ENCODE results near the gene NCDN.

Gene NCDN

DNA sequence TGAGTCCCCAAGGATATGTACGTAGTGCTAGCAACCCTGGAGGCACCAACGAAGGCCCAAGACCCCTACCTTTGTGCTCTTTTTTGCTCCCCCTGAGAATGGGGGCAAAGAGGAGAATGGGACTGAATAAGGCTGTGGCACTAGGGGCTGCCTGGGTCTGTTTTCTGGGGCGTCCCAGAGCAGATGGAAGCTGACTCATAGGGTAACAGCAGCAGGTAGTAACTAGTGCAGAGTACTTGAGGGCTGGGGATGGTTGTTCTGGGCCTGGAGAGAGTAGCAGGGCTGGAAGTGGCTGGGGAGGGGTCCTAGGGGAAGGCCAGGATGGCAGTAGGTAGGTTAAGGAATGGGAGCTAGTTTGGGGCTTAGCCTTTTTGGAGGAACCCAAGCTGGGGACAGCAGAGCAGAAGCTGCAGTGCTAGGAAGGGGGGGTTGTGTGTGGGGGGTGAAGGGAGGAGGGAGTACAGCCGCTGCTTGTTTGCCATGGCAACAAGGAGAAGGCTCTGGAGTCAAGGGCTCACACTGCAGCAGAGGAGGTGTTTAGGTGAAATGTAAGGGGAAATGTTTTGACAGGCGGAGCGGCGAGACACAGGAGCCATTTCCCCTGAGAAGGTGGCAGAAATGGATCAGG, 1.8 kb downstream of the NCDN start:
- H3K56ac ChIP-seq (ENCODE audit: low read length): peak overlapping the region; percentile 37
- no peak overlapping the region for H3K18ac ChIP-seq (ENCODE audit: low read length)
- H2BK15ac ChIP-seq (replicated peaks; ENCODE audit: low read depth): no peak overlapping the region
- peaks cover 12% of the 10 kb centered on the region for H3K4me1 ChIP-seq (ENCODE audit: control insufficient read depth, low read depth, low read length)
- no peaks in the 10 kb centered on the region for H3K27me3 ChIP-seq (ENCODE audit: insufficient read depth, low read length, poor library complexity)
- no peak overlapping the region for H4K8ac ChIP-seq (ENCODE audit: low read depth, low read length)
- no peak overlapping the region for H4K5ac ChIP-seq (ENCODE audit: low read length)
- WGBS (ENCODE audit: extremely low coverage, insufficient coverage, low lambda C conversion rate): no CpG with 5 or more reads among the region's 7 CpGs
- no peak overlapping the region for H2AK5ac ChIP-seq (ENCODE audit: low read length)
- peaks cover 4% of the 10 kb centered on the region for H3K36me3 ChIP-seq (ENCODE audit: control insufficient read depth, insufficient read depth, low read length)
- H3K4me3 ChIP-seq (ENCODE audit: low read length): no peak overlapping the region
- no peak overlapping the region for H2BK120ac ChIP-seq (ENCODE audit: low read depth, low read length)
- H3K9ac ChIP-seq (ENCODE audit: low read length): no peak overlapping the region
- H3K23ac ChIP-seq (ENCODE audit: low read length): no peak overlapping the region
- DNase-seq: no peak
- peaks cover 15% of the 10 kb centered on the region for H3K79me2 ChIP-seq (ENCODE audit: control insufficient read depth, insufficient read depth, low read length)
- no peak overlapping the region for H3K4ac ChIP-seq (ENCODE audit: low read depth, low read length)
- no peak overlapping the region for H3K27ac ChIP-seq (ENCODE audit: low read depth, low read length)
- no peak overlapping the region for H3K4me2 ChIP-seq (ENCODE audit: low read length)
- H2BK5ac ChIP-seq (ENCODE audit: low read length): no peak overlapping the region
- peaks cover 19% of the 10 kb centered on the region for H3K79me1 ChIP-seq (ENCODE audit: low read length)

DNA sequence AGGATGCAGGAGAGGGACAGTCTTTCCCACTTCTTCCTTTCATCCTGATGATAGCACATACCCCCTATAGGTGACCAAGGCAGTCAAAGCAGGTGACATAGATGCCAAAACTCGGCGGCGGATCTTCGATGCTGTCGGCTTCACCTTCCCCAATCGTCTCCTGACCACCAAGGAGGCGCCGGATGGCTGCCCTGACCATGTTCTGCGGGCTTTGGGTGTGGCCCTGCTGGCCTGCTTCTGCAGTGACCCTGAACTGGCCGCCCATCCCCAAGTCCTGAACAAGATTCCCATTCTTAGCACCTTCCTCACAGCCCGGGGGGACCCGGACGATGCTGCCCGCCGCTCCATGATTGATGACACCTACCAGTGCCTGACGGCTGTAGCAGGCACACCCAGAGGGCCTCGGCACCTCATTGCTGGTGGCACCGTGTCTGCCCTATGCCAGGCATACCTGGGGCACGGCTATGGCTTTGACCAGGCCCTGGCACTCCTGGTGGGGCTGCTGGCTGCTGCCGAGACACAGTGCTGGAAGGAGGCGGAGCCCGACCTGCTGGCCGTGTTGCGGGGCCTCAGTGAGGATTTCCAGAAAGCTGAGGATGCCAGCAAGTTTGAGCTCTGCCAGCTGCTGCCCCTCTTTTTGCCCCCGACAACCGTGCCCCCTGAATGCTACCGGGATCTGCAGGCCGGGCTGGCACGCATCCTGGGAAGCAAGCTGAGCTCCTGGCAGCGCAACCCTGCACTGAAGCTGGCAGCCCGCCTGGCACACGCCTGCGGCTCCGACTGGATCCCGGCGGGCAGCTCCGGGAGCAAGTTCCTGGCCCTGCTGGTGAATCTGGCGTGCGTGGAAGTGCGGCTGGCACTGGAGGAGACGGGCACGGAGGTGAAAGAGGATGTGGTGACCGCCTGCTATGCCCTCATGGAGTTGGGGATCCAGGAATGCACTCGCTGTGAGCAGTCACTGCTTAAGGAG, 2.9 kb downstream of the NCDN start:
- Histone ChIP-seq H3K4ac (ENCODE audit: low read depth, low read length) (no peak overlapping the region), H2BK15ac (replicated peaks; ENCODE audit: low read depth) (no peak overlapping the region), H2BK120ac (ENCODE audit: low read depth, low read length) (no peak overlapping the region), H2BK5ac (ENCODE audit: low read length) (no peak overlapping the region), H3K23ac (ENCODE audit: low read length) (no peak overlapping the region), H2AK5ac (ENCODE audit: low read length) (no peak overlapping the region), H3K27ac (ENCODE audit: low read depth, low read length) (no peak overlapping the region), H3K9ac (ENCODE audit: low read length) (no peak overlapping the region), H4K8ac (ENCODE audit: low read depth, low read length) (no peak overlapping the region), H3K56ac (ENCODE audit: low read length) (no peak overlapping the region), H3K4me1 (ENCODE audit: control insufficient read depth, low read depth, low read length) (peaks cover 8% of the 10 kb centered on the region), H3K79me2 (ENCODE audit: control insufficient read depth, insufficient read depth, low read length) (peaks cover 13% of the 10 kb centered on the region), H3K36me3 (ENCODE audit: control insufficient read depth, insufficient read depth, low read length) (peaks cover 4% of the 10 kb centered on the region), H3K4me2 (ENCODE audit: low read length) (no peak overlapping the region), H4K5ac (ENCODE audit: low read length) (no peak overlapping the region), H3K79me1 (ENCODE audit: low read length) (peaks cover 16% of the 10 kb centered on the region), H3K4me3 (ENCODE audit: low read length) (no peak overlapping the region), H3K18ac (ENCODE audit: low read length) (no peak overlapping the region), H3K27me3 (ENCODE audit: insufficient read depth, low read length, poor library complexity) (no peaks in the 10 kb centered on the region)
- WGBS (ENCODE audit: extremely low coverage, insufficient coverage, low lambda C conversion rate): no CpG with 5 or more reads among the region's 44 CpGs
- DNase-seq: no peak

DNA sequence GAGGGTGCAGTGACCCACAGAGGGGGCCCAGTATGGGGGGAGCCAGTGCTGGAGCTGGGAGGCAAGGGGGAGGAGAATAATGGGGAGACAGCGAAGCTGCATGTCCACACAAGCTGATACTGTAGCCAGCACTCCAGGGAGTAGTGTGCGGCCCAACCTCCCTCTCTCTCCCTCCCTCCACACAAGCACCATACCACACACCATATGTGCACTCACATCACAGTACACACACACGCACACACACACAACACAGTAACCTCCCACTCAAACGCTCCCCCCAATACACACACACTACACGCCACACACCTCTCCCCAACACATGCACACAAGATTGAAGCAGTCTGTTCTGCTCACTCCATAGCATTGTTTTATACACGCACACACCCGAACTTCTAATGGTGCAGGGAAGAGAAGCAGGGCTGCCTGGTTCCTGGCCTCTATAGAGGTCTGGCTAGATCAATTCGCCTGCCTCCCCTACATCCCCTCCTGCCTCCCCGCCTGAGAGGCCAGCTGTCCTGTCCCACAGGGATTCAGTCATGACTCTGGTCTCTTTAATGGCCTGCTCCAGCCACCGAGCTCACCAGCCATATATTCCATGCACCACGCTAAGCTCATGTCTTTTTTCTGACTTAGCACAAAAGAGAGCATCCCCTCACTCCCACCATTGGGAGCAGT, 3.8 kb downstream of the NCDN start:
- Histone ChIP-seq H3K23ac (ENCODE audit: low read length) (no peak overlapping the region), H3K4me1 (ENCODE audit: control insufficient read depth, low read depth, low read length) (peaks cover 1% of the 10 kb centered on the region), H3K4me3 (ENCODE audit: low read length) (no peak overlapping the region), H3K4ac (ENCODE audit: low read depth, low read length) (no peak overlapping the region), H3K27me3 (ENCODE audit: insufficient read depth, low read length, poor library complexity) (no peaks in the 10 kb centered on the region), H3K56ac (ENCODE audit: low read length) (peak overlapping the region; percentile 25), H3K9ac (ENCODE audit: low read length) (no peak overlapping the region), H2BK120ac (ENCODE audit: low read depth, low read length) (no peak overlapping the region), H2BK5ac (ENCODE audit: low read length) (no peak overlapping the region), H4K8ac (ENCODE audit: low read depth, low read length) (no peak overlapping the region), H3K79me2 (ENCODE audit: control insufficient read depth, insufficient read depth, low read length) (peaks cover 4% of the 10 kb centered on the region), H3K79me1 (ENCODE audit: low read length) (peaks cover 7% of the 10 kb centered on the region), H3K36me3 (ENCODE audit: control insufficient read depth, insufficient read depth, low read length) (peaks cover 4% of the 10 kb centered on the region), H3K18ac (ENCODE audit: low read length) (no peak overlapping the region), H2AK5ac (ENCODE audit: low read length) (no peak overlapping the region), H3K27ac (ENCODE audit: low read depth, low read length) (no peak overlapping the region), H3K4me2 (ENCODE audit: low read length) (no peak overlapping the region), H4K5ac (ENCODE audit: low read length) (no peak overlapping the region), H2BK15ac (replicated peaks; ENCODE audit: low read depth) (no peak overlapping the region)
- WGBS (ENCODE audit: extremely low coverage, insufficient coverage, low lambda C conversion rate): 100% methylated on average over 1 of the region's 11 CpGs
- no peak for DNase-seq

DNA sequence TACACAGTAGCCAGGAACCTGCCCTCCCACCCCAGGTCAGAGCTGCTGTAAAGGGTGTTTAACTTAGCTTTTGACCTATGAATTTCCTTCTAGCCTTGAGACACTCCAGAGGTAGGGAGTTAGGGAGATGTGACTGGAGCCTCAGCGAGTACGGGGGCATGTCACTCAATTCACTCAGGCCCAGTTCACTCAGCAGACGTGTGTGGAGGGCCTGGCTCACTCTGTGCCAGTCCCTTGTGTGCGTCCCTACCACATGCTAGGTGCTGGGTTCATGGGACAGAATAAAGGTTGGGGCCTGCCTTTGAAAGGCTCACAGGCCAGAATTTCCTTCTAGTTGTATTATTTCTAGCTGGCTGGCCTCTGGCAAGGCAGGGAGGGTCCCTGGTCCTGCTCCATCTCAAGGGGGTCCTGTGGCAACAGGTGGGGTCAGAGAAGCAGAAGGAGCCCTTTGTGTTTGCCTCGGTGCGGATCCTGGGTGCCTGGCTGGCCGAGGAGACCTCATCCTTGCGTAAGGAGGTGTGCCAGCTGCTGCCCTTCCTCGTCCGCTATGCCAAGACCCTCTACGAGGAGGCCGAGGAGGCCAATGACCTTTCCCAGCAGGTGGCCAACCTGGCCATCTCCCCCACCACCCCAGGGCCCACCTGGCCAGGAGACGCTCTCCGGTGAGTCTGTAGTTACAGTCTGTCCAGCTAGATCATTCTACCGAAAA, 4.5 kb downstream of the NCDN start:
- Histone ChIP-seq H2BK5ac (ENCODE audit: low read length) (no peak overlapping the region), H3K27me3 (ENCODE audit: insufficient read depth, low read length, poor library complexity) (no peaks in the 10 kb centered on the region), H2BK15ac (replicated peaks; ENCODE audit: low read depth) (no peak overlapping the region), H3K27ac (ENCODE audit: low read depth, low read length) (no peak overlapping the region), H3K4me2 (ENCODE audit: low read length) (no peak overlapping the region), H3K79me2 (ENCODE audit: control insufficient read depth, insufficient read depth, low read length) (no peaks in the 10 kb centered on the region), H3K36me3 (ENCODE audit: control insufficient read depth, insufficient read depth, low read length) (peaks cover 4% of the 10 kb centered on the region), H2AK5ac (ENCODE audit: low read length) (no peak overlapping the region), H4K8ac (ENCODE audit: low read depth, low read length) (no peak overlapping the region), H3K23ac (ENCODE audit: low read length) (no peak overlapping the region), H2BK120ac (ENCODE audit: low read depth, low read length) (no peak overlapping the region), H4K5ac (ENCODE audit: low read length) (no peak overlapping the region), H3K4me1 (ENCODE audit: control insufficient read depth, low read depth, low read length) (no peaks in the 10 kb centered on the region), H3K18ac (ENCODE audit: low read length) (no peak overlapping the region), H3K79me1 (ENCODE audit: low read length) (peaks cover 6% of the 10 kb centered on the region), H3K4me3 (ENCODE audit: low read length) (no peak overlapping the region), H3K56ac (ENCODE audit: low read length) (no peak overlapping the region), H3K9ac (ENCODE audit: low read length) (no peak overlapping the region), H3K4ac (ENCODE audit: low read depth, low read length) (no peak overlapping the region)
- no CpG with 5 or more reads among the region's 15 CpGs for WGBS (ENCODE audit: extremely low coverage, insufficient coverage, low lambda C conversion rate)
- DNase-seq: no peak

DNA sequence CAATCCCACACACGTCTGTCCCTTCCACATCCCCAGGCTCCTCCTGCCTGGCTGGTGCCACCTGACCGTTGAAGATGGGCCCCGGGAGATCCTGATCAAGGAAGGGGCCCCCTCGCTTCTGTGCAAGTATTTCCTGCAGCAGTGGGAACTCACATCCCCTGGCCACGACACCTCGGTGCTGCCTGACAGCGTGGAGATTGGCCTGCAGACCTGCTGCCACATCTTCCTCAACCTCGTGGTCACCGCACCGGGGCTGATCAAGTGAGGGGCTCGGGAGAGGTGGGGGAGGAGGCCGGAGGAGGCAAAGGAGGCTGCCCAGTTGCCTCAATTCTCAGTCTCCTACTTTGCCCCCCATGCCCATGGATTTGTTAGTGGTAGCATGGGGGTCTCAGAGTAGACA, 5.6 kb downstream of the NCDN start:
- H3K79me1 ChIP-seq (ENCODE audit: low read length): peaks cover 6% of the 10 kb centered on the region
- no peak overlapping the region for H3K27ac ChIP-seq (ENCODE audit: low read depth, low read length)
- no peak overlapping the region for H2BK15ac ChIP-seq (replicated peaks; ENCODE audit: low read depth)
- WGBS (ENCODE audit: extremely low coverage, insufficient coverage, low lambda C conversion rate): no CpG with 5 or more reads among the region's 12 CpGs
- no peak overlapping the region for H2BK120ac ChIP-seq (ENCODE audit: low read depth, low read length)
- H2AK5ac ChIP-seq (ENCODE audit: low read length): no peak overlapping the region
- no peak overlapping the region for H3K4me3 ChIP-seq (ENCODE audit: low read length)
- H3K18ac ChIP-seq (ENCODE audit: low read length): no peak overlapping the region
- no peak overlapping the region for H4K5ac ChIP-seq (ENCODE audit: low read length)
- no peak overlapping the region for H3K23ac ChIP-seq (ENCODE audit: low read length)
- H3K4me2 ChIP-seq (ENCODE audit: low read length): no peak overlapping the region
- no peaks in the 10 kb centered on the region for H3K4me1 ChIP-seq (ENCODE audit: control insufficient read depth, low read depth, low read length)
- H3K56ac ChIP-seq (ENCODE audit: low read length): no peak overlapping the region
- H3K9ac ChIP-seq (ENCODE audit: low read length): no peak overlapping the region
- H3K36me3 ChIP-seq (ENCODE audit: control insufficient read depth, insufficient read depth, low read length): peaks cover 4% of the 10 kb centered on the region
- no peak overlapping the region for H3K4ac ChIP-seq (ENCODE audit: low read depth, low read length)
- no peaks in the 10 kb centered on the region for H3K27me3 ChIP-seq (ENCODE audit: insufficient read depth, low read length, poor library complexity)
- no peak for DNase-seq
- H3K79me2 ChIP-seq (ENCODE audit: control insufficient read depth, insufficient read depth, low read length): no peaks in the 10 kb centered on the region
- no peak overlapping the region for H4K8ac ChIP-seq (ENCODE audit: low read depth, low read length)
- no peak overlapping the region for H2BK5ac ChIP-seq (ENCODE audit: low read length)

Measured in mesendoderm (in vitro differentiated cells).